GM06990 (cell line): ENCODE results near the gene SLC25A36.
"Not testable (repeated sequence)": the region's sequence is repeated elsewhere in the genome, so short reads cannot be mapped to it uniquely, and the experiment has no call there.

Experiments used
- DNase-seq: peaks from one replicate; pipeline ENCODE4 v3.0.0-alpha.2; 2011; ENCODE audit not compliant: insufficient read length; ENCODE audit errors: extremely low read depth
- H3K27me3 ChIP-seq: replicated peaks from 2 replicates; pipeline ENCODE4 v1.6.0; 2011; ENCODE audit warnings: low read length; ENCODE audit not compliant: control insufficient read depth, insufficient read depth
- H3K36me3 ChIP-seq: 2 replicates; pipeline ENCODE4 v1.5.1; 2011; ENCODE audit warnings: low read length; ENCODE audit not compliant: control insufficient read depth, insufficient read depth
- H3K4me3 ChIP-seq: replicated peaks from 2 replicates; pipeline ENCODE4 v1.5.1; 2011; ENCODE audit warnings: low read depth, mild to moderate bottlenecking, control low read depth, low read length
- CTCF ChIP-seq: IDR thresholded peaks from 2 replicates; pipeline ENCODE4 v1.5.1; 2011; ENCODE audit warnings: low read length, control low read depth, mild to moderate bottlenecking, inconsistent platforms; ENCODE audit not compliant: insufficient read depth, poor library complexity, severe bottlenecking

Gene SLC25A36

DNA sequence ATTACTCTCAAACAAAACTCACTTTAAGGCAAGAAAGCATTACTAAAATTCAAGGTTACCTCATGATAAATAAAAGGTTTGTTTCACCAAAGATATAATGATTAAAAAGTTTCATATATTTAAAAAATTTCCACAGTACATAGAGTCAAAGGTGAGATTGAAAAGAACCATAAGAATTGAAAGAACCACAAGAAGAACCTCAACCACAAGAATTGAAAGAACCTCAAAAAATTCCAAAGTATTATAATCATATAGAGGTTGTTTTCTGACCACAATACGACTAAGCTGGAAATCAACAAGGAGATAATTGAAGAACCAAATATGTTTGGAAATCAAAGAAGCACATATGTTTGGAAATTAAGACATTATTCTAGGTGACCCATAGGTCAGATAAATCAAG lies 52.7 kb downstream of the SLC25A36 start:
- Histone ChIP-seq H3K4me3 (no peak overlapping the region), H3K27me3 (no peaks in the 10 kb centered on the region), H3K36me3 (no peaks in the 10 kb centered on the region)
- DNase-seq, result no peak
- no peak for TF ChIP-seq CTCF

DNA sequence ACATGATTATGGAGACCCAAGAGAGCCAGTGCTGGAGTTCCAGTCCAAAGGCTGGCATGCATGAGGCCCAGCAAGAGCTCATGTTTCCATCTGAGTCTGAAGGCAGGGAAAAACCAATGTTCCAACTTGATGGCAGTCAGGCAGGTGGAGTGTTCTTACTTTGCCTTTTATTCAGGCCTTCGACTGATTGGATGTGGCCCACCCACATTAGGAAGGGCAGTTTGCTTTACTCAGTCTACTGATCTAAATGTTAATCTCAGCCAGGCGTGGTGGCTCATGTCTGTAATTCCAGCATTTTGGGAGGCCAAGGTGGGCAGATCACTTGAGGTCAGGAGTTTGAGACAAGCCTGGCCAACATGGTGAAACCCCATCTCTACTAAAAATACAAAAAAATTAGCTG lies 53.2 kb downstream of the SLC25A36 start:
- H3K27me3 ChIP-seq, H3K36me3 ChIP-seq, DNase-seq, H3K4me3 ChIP-seq: not testable (repeated sequence)

- no peaks in the 10 kb centered on the region for H3K36me3 ChIP-seq
- no peak for TF ChIP-seq CTCF
- no peak for DNase-seq
- no peaks in the 10 kb centered on the region for H3K27me3 ChIP-seq
- H3K4me3 ChIP-seq, result no peak overlapping the region
Measured at GRCh38 chr3:140995881-140996280, 54.2 kb downstream of the SLC25A36 start.

DNA sequence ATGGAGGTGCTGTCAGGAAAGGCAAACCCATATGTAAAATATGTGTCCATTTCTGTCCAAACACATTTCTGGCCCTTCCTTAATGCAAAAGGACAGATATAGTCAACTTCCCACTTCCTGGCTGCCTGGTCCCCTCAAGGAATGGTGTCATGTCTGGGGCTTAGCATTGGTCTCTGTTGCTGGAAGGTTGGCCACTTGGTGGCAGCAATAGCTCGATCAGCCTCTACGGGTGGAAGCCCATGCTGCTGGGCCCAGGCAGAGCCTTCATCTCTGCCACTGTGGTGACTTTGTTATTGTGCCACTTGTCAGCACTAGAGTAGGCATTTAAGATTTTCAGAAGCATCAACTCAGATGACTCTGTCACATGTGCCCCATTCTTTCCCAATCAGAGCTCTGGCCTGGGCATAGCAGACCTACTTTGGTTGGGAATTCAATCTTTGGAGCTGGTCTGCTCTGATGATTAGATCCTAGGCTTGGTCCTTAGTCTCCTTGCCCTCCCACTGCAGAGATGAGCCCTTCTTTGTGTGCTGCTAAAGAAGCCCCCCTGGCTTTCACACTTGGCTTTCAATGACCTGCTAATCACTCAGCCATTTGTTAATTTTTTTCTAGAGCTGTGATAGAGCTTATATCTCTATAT lies 58.5 kb downstream of the SLC25A36 start:
- peak; percentile 77 for TF ChIP-seq CTCF

DNA sequence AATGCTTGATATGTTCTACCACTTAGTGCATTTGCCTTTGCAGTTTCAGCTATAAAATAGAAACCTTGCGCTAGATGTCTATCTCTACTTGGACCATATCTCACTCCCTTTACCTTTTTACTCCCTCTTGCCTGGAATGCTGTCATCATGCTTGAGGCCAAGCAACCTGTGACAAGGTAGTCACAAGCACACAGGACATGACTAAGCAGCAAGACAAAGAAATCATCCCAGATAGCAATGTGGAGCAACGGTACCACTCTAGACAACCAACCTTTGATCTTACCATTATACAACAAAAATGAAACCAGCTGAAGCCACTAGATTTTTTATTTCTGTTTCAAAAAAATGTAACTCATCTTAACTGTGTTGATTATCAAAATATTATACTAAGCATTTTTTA lies 59.0 kb downstream of the SLC25A36 start:
- DNase-seq, result no peak
- H3K27me3 ChIP-seq, result no peaks in the 10 kb centered on the region
- no peak overlapping the region for H3K4me3 ChIP-seq
- TF ChIP-seq CTCF, result no peak
- no peaks in the 10 kb centered on the region for H3K36me3 ChIP-seq

More for the DNA sequence above, 58.5 kb downstream of the SLC25A36 start:
- H3K36me3 ChIP-seq, result no peaks in the 10 kb centered on the region
- H3K4me3 ChIP-seq, result no peak overlapping the region
- DNase-seq, result no peak
- H3K27me3 ChIP-seq, result no peaks in the 10 kb centered on the region

DNA sequence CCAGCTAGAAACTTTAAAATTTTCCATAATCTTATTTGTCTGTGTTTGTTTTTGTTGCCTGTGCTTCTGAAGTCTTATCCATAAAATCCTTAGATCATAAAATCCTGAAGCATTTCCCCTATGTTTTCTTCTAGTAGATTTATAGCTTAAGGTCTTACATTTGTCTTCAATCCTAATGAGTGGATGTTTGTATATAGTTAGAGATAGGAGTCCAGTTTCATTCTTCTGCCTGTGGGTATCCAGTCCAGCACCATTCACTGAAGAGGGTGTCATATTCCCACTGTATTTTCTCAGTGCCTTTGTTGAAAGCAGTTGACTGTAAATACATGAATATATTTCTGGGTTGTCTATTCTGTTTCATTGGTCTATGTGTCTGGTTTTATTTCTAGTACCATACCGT lies 64.7 kb downstream of the SLC25A36 start:
- TF ChIP-seq CTCF, result no peak
- no peaks in the 10 kb centered on the region for H3K27me3 ChIP-seq
- no peak for DNase-seq
- no peak overlapping the region for H3K4me3 ChIP-seq
- H3K36me3 ChIP-seq, result no peaks in the 10 kb centered on the region
